HUDEP-2 (cell line): ENCODE data around the gene CAPS2.
"Not testable (repeated sequence)": the region's sequence is repeated elsewhere in the genome, so short reads cannot be mapped to it uniquely, and the experiment has no call there.

Experiments
- DNase-seq, 76 experiments: peaks; one replicate each; lab custom pipeline; 2025; ENCODE audit not compliant: unreplicated experiment in 76 of 76; lab: John Stamatoyannopoulos, UW

CAPS2 gene

GRCh38 chr12:75329918-75330826, at the start of gene CAPS2:
TSS of gene CAPS2 (minus strand) at chr12:75330324. CDS start at chr12:75326498, 3,826 bp downstream.
- peak in 73 of 76 experiments; percentile 7 to 78 (median 57) for DNase-seq

- DNase-seq, result no peak
These were observed 48.2 kb upstream of the CAPS2 start for GRCh38 chr12:75378354-75378753.

DNA sequence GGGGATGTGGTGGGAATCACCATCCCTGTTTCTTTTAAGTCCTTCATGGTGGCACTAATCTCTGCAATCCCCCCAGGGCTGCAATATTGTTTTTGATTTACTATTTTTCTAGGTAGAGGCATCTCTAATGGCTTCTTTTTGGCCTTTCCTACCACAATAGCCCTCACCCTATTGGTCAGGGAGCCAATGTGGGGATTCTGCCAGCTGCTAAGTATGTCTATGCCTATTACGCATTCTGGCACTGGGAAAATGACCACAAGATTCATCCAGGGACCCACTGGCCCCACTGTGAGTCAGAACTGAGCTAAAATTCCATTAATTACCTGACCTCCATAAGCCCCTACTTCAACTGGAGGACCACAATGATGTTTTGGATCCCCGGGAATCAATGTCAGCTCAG, 44.8 kb upstream of the CAPS2 start:
- no peak for DNase-seq

GRCh38 chr12:75366629-75367028, 36.5 kb upstream of the CAPS2 start:
- DNase-seq, result no peak

GRCh38 chr12:75364919-75365318, 34.8 kb upstream of the CAPS2 start:
- DNase-seq, result no peak

DNA sequence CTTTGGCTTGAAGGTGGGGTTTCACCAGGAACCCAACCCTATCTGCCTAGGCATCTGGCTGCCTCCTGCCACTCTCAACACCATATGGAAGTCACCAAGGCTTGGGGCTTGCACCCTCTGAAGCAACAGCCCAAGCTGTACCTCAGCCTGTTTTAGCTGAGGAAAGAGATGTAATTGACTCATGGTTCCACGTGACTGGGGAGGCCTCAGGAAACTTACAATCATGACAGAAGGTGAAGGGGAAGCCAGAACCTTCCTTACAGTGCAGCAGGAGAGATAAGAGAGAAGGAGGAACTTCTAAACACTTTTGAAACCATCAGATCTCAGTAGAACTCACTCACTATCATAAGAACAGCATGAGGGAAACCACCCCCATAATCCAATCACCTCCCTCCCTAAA, 31.3 kb upstream of the CAPS2 start:
- no peak for DNase-seq

DNA sequence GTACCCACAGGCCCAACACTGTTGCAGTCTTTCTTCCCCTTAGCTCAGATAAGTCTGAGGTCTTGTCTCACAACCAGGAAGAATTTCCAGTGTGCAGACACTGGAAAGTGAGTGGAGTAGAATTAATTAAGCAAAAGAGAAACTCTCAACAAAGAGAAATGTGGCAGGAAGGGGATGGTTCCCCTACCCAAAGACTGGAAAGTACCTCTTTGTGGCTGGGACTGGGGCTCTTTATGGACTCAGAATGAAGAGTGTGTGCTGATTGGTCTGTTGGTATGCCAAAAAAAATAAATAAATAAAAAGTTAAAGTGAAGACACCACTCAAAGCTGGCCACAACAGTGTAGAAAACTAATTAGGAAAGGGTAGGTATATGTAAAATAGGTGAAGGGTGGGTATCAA, 30.8 kb upstream of the CAPS2 start:
- DNase-seq, result no peak

GRCh38 chr12:75354011-75354410, 23.9 kb upstream of the CAPS2 start:
- peak in 1 of 76 experiments; percentile 5 for DNase-seq

- DNase-seq, result no peak
These were observed 20.3 kb upstream of the CAPS2 start for GRCh38 chr12:75350413-75350812.

DNA sequence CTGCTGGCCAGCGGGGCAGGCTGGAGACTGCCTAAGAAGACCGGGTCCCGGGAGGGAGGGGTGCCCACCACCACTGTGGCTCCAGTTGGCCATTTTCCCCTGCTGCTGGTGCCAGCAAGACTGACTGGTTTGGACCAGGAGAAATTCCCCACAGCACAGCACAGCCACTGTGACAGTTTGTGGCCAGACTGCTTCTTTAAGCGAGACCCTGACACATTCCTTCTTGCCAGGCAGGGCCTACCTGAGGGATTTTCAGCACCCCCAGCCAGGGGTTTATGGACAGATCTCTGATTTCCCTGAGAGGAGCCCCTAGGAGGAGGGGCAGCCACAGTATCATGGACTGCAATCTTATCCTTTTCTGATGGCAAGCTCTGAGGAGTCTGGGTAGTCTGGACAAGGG, 19.8 kb upstream of the CAPS2 start:
- no peak for DNase-seq

- not testable (repeated sequence) for DNase-seq
These were observed 16.1 kb upstream of the CAPS2 start for GRCh38 chr12:75346215-75346614.

DNA sequence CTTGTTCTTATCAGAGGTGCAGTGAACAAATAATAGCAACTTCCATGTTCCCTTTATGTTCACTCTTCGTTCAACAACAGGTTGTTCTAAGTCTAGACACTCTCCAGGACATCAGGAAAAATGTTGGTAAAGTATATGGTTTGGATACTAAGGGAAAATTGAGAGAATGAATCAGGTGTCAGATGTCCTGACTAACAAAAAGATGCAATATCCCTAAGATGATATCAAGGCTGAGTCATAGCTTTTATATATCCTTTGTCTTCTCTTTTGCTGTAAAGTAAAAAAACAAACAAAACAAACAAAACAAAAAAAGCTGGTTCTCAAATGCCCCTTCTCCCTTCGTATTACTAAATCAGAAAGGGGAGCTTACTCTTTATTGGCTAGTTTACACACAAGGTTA, 15.4 kb upstream of the CAPS2 start:
- no peak for DNase-seq

DNA sequence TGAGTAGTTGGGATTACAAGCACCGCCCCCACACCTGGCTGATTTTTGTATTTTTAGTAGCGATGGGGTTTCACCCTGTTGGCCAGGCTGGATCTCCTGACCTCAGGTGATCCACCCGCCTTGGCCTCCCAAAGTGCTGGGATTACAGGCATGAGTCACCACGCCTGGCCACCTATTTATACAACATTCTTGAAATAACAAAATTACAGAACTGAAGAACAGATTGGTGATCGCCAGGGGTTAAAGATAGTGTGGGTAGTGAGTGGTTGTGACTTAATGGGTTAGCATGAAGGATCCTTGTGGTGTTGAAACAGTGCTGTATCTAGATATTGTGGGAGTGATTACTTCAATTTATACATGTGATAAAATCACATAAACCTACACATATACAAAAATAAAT, 11.7 kb upstream of the CAPS2 start:
- no peak for DNase-seq

DNA sequence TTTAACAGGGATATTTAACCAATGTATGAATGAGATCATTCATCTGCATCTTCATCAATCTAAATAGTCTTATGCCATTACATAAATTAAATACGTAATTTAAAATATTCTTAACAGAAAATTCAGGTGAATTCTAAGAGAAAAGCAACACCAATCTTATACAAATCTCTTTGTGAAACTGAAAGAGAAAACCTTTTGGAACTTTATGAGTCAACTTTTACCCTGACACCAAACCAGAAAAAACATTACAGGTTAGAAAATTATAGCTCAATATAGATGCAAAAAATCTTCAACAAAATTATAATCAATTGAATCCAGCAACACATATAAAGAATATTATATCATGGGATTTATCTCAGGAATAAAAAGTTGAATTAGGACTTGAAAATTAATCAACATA, 7.8 kb upstream of the CAPS2 start:
- DNase-seq, result no peak

DNA sequence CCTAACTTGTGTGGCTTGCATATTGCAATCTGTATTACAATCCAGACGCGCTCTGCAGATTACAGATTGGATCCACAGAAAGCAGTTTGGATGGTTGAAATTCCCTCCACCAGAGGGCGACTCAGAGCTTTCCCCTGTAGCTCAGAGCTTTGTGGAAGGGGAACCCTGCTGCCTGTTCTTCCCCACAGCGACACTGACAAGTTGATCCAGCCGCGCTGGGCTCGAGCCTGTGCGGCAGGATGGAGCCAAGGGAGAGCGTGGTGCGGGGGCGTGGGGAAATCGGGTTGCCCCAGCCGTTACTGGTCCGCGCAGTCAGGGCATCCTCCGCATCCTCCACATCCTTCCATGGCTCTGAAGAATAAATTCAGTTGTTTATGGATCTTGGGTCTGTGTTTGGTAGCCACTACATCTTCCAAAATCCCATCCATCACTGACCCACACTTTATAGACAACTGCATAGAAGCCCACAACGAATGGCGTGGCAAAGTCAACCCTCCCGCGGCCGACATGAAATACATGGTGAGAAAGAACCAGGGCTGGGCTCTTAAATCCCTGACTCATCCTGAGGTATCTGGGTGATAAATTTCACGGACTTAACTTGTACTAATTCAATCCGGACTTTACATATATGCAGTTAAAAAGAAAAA, 4.4 kb upstream of the CAPS2 start, which contains the start of gene GLIPR1L1:
Gene GLIPR1L1 (plus strand): TSS at position 287 of the 647 bp plus-strand sequence. CDS start 59 bp downstream, at position 346.
- DNase-seq, result peak in 69 of 76 experiments; percentile 7 to 79 (median 47)

- no peak for DNase-seq
These were observed 2.5 kb downstream of the CAPS2 start for GRCh38 chr12:75327642-75328041.

GRCh38 chr12:75323663-75324062, 6.5 kb downstream of the CAPS2 start:
- DNase-seq, result no peak

DNA sequence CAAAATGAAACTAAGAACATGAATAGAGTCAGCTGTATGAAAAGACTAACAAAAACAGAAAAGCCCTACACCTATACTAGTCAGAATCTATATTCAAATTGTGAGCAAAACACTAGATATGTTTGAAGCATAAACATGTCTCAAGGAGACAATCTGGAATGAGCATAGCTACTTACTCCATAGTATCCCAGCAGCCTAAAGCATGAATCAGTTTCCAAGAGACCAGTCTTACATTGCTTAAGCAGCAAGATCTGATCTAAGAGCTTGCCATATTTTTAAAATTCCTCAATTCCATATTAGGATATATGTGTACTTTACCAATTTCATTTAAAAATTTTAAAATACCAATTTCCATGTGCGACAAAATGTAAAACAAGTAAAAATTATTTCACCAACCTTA, 7.7 kb downstream of the CAPS2 start:
- no peak for DNase-seq

DNA sequence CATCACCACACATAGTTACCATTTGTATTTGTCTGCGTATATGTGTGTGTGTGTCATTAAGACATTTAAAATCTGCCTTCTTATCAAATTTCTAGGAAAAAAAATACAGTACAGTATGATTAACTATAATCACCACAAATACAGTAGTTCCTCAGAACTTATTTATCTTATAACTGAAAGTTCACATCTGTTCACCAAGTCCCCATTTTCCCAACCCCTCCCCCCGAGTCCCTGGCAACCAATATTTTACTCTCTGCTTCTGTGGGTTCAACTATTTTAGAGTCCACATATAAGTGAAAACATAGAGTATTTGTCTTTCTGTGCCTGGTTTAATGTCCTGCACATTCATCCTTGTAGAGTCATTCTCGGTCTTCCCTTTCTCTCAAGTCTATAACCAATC, 12.3 kb downstream of the CAPS2 start:
- DNase-seq, result peak in 48 of 76 experiments; percentile 2 to 74 (median 36)

DNA sequence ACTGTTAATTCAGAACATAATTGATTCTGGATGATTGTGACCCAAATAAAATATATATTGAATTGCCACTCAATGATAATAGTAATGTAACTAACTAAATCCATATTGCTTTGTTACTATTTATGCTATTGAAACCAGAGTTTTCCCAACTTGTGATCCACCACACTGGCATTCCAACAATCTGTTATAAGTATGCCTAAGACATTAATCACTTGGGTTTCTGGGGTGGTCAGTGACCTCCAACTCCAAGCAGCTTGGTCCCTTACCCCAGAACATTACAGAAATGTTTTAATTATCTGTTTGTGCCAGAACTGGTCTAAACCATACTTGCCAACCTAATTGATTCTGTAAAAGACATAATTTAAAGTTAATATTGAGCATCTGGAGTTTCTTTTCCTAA, 14.6 kb downstream of the CAPS2 start:
- no peak for DNase-seq

- DNase-seq, result no peak
These were observed 18.8 kb downstream of the CAPS2 start for GRCh38 chr12:75311369-75311768.

DNA sequence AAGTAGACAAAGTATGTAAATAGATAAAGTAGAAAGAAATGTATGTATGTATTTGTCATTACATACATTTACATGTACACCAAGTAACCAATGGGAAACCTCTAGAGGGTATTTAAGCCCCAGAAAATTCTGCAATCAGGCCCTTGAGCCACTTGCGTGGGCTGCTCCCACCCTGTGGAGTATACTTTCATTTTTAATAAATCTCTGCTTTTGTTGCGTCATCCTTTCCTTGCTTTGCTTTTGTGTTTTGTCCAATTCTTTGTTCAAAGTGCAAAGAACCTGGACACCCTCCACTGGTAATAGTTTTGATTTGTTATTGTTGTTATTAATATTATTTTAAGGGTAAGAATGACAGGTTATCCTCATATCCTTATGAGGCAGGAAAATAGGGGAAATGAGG, 21.8 kb downstream of the CAPS2 start:
- DNase-seq, result no peak
